B cell (primary cell): ENCODE results near the gene RERE. TPM values are rescaled to one million over a fixed set of nuclear protein-coding genes. Genes with fewer than 3 reads are reported as not detected.

ENCODE experiments used
- ATAC-seq: fragments of 200-7000 bp; cut with Tn5 transposase; one replicate; pipeline ENCODE4 v1.10.0; 2021; ENCODE audit warnings: low read depth, mild to moderate bottlenecking, moderate number of reproducible peaks, moderate library complexity
- CTCF ChIA-PET: fragments of 350-600 bp; sonication (Branson Sonifier 250); formaldehyde crosslinking; loops from one replicate; lab custom pipeline; 2021; ENCODE audit warnings: antibody characterized with exemption, inconsistent platforms; lab: Charles Lee
- POLR2A ChIA-PET: fragments of 350-600 bp; sonication (Branson Sonifier 250); formaldehyde crosslinking; loops from one replicate; lab custom pipeline; 2021; ENCODE audit warnings: antibody characterized with exemption; lab: Charles Lee
- DNase-seq: peaks from one replicate; pipeline ENCODE4 v3.0.0; 2013
- H2AFZ ChIP-seq: 2 replicates; pipeline ENCODE4 v1.6.1; 2012; ENCODE audit warnings: mild to moderate bottlenecking, low read depth, low read length; ENCODE audit not compliant: insufficient read depth, poor library complexity, severe bottlenecking
- H3K27ac ChIP-seq, 2 donors: 1 replicate in 1 of 2; 2 replicates in 1 of 2; pipeline ENCODE4 v1.5.1; 2012 to 2013; ENCODE audit warnings: low read length in 2 of 2, mild to moderate bottlenecking in 2 of 2, moderate library complexity in 1 of 2
- H3K27me3 ChIP-seq, 4 experiments: fragments of 200-600 bp in 1 of 4; sonication (generic) in 1 of 4; replicated peaks in 1 of 4; 1 replicate in 2 of 4; 2 replicates in 2 of 4; pipeline versions ENCODE4 v1.6.1 to v1.7.0; 2013 to 2016; ENCODE audit warnings: low read length in 3 of 4, mild to moderate bottlenecking in 2 of 4, mixed read lengths in 1 of 4, moderate library complexity in 1 of 4; ENCODE audit not compliant: insufficient read depth in 4 of 4, control insufficient read depth in 3 of 4; ENCODE audit errors: control extremely low read depth in 1 of 4
- H3K36me3 ChIP-seq, 2 experiments: replicated peaks in 1 of 2; 1 replicate in 1 of 2; 2 replicates in 1 of 2; pipeline versions ENCODE4 v1.6.1 to v1.7.1; 2013; ENCODE audit warnings: low read length in 1 of 2; ENCODE audit not compliant: insufficient read depth in 2 of 2, control insufficient read depth in 1 of 2; ENCODE audit errors: control extremely low read depth in 1 of 2, extremely low read depth in 1 of 2
- H3K4me1 ChIP-seq, 2 donors: fragments of 200-600 bp in 1 of 2; sonication (generic) in 1 of 2; 1 replicate in 1 of 2; 2 replicates in 1 of 2; pipeline versions ENCODE4 v1.5.1 to v1.6.1; 2013 to 2017; ENCODE audit warnings: low read length in 2 of 2; ENCODE audit not compliant: control insufficient read depth in 2 of 2, insufficient read depth in 2 of 2
- H3K4me2 ChIP-seq: replicated peaks from 2 replicates; pipeline ENCODE3; 2012; ENCODE audit warnings: mild to moderate bottlenecking, low read depth, low read length; ENCODE audit not compliant: poor library complexity, severe bottlenecking
- H3K4me3 ChIP-seq, 5 experiments: fragments of 200-600 bp in 1 of 5; sonication (generic) in 1 of 5; 1 replicate in 3 of 5; 2 replicates in 2 of 5; pipeline versions ENCODE4 v1.5.1 to v1.7.0; 2011 to 2016; ENCODE audit warnings: low read length in 4 of 5, mild to moderate bottlenecking in 4 of 5, low read depth in 2 of 5, control low read depth in 1 of 5, moderate library complexity in 1 of 5; ENCODE audit not compliant: insufficient read depth in 1 of 5; ENCODE audit errors: control extremely low read depth in 1 of 5, extremely low read depth in 1 of 5
- H3K79me2 ChIP-seq: fragments of 200-600 bp; sonication (generic); one replicate; pipeline ENCODE4 v1.6.0; 2016; ENCODE audit warnings: low read length; ENCODE audit not compliant: control insufficient read depth, insufficient read depth
- H3K9ac ChIP-seq: fragments of 200-600 bp; sonication (generic); 2 replicates; pipeline ENCODE4 v1.6.1; 2017; ENCODE audit warnings: mild to moderate bottlenecking, low read length, moderate library complexity
- H3K9me3 ChIP-seq, 3 donors: one replicate each; pipeline versions ENCODE4 v1.6.1 to v1.7.1; 2013; ENCODE audit warnings: low read length in 2 of 3; ENCODE audit not compliant: control insufficient read depth in 2 of 3, insufficient read depth in 1 of 3; ENCODE audit errors: control extremely low read depth in 1 of 3
- H4K20me1 ChIP-seq: 2 replicates; pipeline ENCODE4 v1.6.0; 2012; ENCODE audit warnings: mild to moderate bottlenecking, low read length; ENCODE audit not compliant: insufficient read depth, control insufficient read depth, poor library complexity, severe bottlenecking
- H3K27ac Mint-ChIP-seq: one replicate; pipeline ENCODE4 v1.8.0; 2021; ENCODE audit warnings: mixed read lengths
- H3K27me3 Mint-ChIP-seq: one replicate; pipeline ENCODE4 v1.8.0; 2021; ENCODE audit warnings: mixed read lengths
- H3K4me1 Mint-ChIP-seq: one replicate; pipeline ENCODE4 v1.8.0; 2021; ENCODE audit warnings: mixed read lengths
- H3K4me3 Mint-ChIP-seq: one replicate; pipeline ENCODE4 v1.8.0; 2021; ENCODE audit warnings: mixed read lengths
- H3K9me3 Mint-ChIP-seq: one replicate; pipeline ENCODE4 v1.8.0; 2022; ENCODE audit warnings: mixed read lengths; ENCODE audit not compliant: insufficient read depth
- CTCF ChIP-seq: fragments of 200-600 bp; IDR thresholded peaks from one replicate; pipeline ENCODE4 v1.8.0; 2022; ENCODE audit warnings: antibody characterized with exemption, mild to moderate bottlenecking
- EZH2 ChIP-seq: IDR thresholded peaks from 2 replicates; pipeline ENCODE4 v1.6.1; 2012; ENCODE audit warnings: borderline replicate concordance, low read depth, mild to moderate bottlenecking, moderate library complexity, low read length; ENCODE audit not compliant: insufficient read depth, poor library complexity, severe bottlenecking
- WGBS: methylation state at CpG from one replicate; pipeline ENCODE4 v1.1.5; 2013; ENCODE audit warnings: missing lambda C conversion rate; ENCODE audit not compliant: insufficient coverage; 5-methylcytosine and 5-hydroxymethylcytosine counted together
- intact Hi-C: fragments of 100-400 bp; cut with micrococcal nuclease; formaldehyde crosslinking; loops from one replicate; pipeline ENCODE4 v1.10.0; 2022
- polyA plus RNA-seq: library from polyadenylated mRNA; depleted of rRNA; stranded (reverse); fragments of >200 nt; gene quantifications from 2 replicates; pipeline ENCODE4 v1.2.3, GENCODE V29; 2012
- total RNA-seq, 2 donors: library from RNA; stranded (reverse); fragments of 120-200 nt in 1 of 2; gene quantifications; 1 replicate in 1 of 2; 2 replicates in 1 of 2; pipeline versions ENCODE4 v1.2.3 to v1.2.4, GENCODE V29; 2013 to 2022

The RERE gene
- total and polyA plus RNA-seq, 2 donors (not counting 1 experiment from before 2014, with no cell fraction given), result 27.3 to 132 TPM

DNA sequence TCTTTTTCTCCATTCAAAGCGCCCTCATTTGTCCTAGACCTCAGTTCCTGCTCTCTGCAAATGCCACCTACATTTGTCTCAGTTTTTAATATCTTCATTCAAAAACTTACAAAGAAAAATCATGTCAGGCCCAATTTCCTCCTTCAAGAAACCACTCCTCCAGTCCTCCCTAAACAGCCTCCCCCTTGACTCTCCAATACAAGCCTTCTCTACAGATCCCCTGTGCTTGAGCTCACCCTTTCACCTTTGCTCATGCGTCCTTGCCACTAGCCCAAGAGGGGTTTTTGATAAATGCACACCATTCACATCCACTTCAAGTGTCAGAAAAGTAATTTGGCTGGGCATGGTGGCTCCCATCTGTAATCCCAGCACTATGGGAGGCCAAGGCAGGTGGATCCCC is 140.6 kb downstream of the RERE start:
- H3K4me1 ChIP-seq, result peaks cover 20 to 21% of the 10 kb centered on the region in 2 donors
- H3K4me3 Mint-ChIP-seq, result no peak overlapping the region
- H3K4me2 ChIP-seq, result no peak overlapping the region
- peaks cover 99% of the 10 kb centered on the region for H3K79me2 ChIP-seq
- TF ChIP-seq EZH2, result no peak
- no peak for TF ChIP-seq CTCF
- intact Hi-C loops, result no loop called here
- H4K20me1 ChIP-seq, result peaks cover 34% of the 10 kb centered on the region
- DNase-seq (no peak), ATAC-seq (no peak)
- H3K27me3 Mint-ChIP-seq, result no peaks in the 10 kb centered on the region
- H3K4me1 Mint-ChIP-seq, result peaks cover 41% of the 10 kb centered on the region
- H3K27me3 ChIP-seq, result no peaks in the 10 kb centered on the region
- peak overlapping the region in 1 of 2 donors; percentile 13 for H3K27ac ChIP-seq
- H3K27ac Mint-ChIP-seq, result no peak overlapping the region
- H3K9ac ChIP-seq, result no peak overlapping the region
- WGBS, result 94% methylated on average over 1 of the region's 2 CpGs
- no peak overlapping the region for H2AFZ ChIP-seq
- POLR2A ChIA-PET, result no interaction called here
- no peak overlapping the region for H3K4me3 ChIP-seq
- no peaks in the 10 kb centered on the region for H3K9me3 Mint-ChIP-seq
- H3K36me3 ChIP-seq, result no peaks in the 10 kb centered on the region
- no peaks in the 10 kb centered on the region for H3K9me3 ChIP-seq
- CTCF ChIA-PET, result no interaction called here

DNA sequence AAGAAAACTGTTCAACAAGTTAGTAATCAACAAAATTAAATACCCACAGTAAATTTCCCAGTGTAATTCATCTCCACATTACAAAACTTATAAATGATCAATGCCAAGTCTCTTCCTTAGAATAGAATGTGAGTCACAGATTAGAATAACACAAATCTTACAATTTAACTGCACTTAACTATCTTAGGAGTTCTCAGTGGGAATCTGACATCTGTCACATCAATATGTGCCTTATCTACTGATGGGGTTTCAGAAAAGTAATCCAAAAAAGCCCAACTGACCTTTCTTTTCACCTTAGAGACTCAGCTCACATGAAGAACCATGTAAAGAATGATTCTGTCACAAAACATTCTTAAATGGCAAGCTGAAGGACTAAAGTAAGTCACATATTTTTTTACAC is 141.4 kb downstream of the RERE start:
- H3K4me2 ChIP-seq, result no peak overlapping the region
- ChIA-PET CTCF (no interaction called here), POLR2A (no interaction called here)
- no peaks in the 10 kb centered on the region for H3K9me3 ChIP-seq
- H3K4me3 Mint-ChIP-seq, result no peak overlapping the region
- H3K79me2 ChIP-seq, result peaks cover 99% of the 10 kb centered on the region
- H3K4me1 ChIP-seq, result peaks cover 24 to 28% of the 10 kb centered on the region in 2 donors
- DNase-seq (no peak), ATAC-seq (no peak)
- no peak overlapping the region for H3K27ac Mint-ChIP-seq
- peak overlapping the region in 1 of 2 donors; percentile 13 for H3K27ac ChIP-seq
- intact Hi-C loops, result no loop called here
- H3K9ac ChIP-seq, result no peak overlapping the region
- H3K36me3 ChIP-seq, result no peaks in the 10 kb centered on the region
- TF ChIP-seq CTCF, result no peak
- no peaks in the 10 kb centered on the region for H3K27me3 ChIP-seq
- no peaks in the 10 kb centered on the region for H3K27me3 Mint-ChIP-seq
- peaks cover 28% of the 10 kb centered on the region for H4K20me1 ChIP-seq
- peaks cover 47% of the 10 kb centered on the region for H3K4me1 Mint-ChIP-seq
- no peak overlapping the region for H3K4me3 ChIP-seq
- no peaks in the 10 kb centered on the region for H3K9me3 Mint-ChIP-seq
- no peak overlapping the region for H2AFZ ChIP-seq
